HEK293 (cell line): ENCODE data around the gene BAG1.

ENCODE experiments used
- CTCF ChIA-PET: fragments of 350-600 bp; formaldehyde crosslinking; extraction: SDS; loops from one replicate; lab custom pipeline; 2021; ENCODE audit warnings: antibody characterized with exemption; lab: Yijun Ruan, JAX
- POLR2A ChIA-PET: fragments of 300-600 bp; formaldehyde crosslinking; extraction: SDS; loops from one replicate; lab custom pipeline; 2020; ENCODE audit warnings: antibody characterized with exemption, inconsistent platforms; lab: Yijun Ruan, JAX
- H3K27ac ChIP-seq: fragments of 200-500 bp; sonication (Bioruptor generic); 2 replicates; pipeline ENCODE4 v1.5.1; 2014; ENCODE audit warnings: low read depth, low read length, control low read depth, inconsistent platforms; ENCODE audit errors: extremely low read depth
- H3K36me3 ChIP-seq, 2 experiments: fragments of 200-500 bp in 1 of 2; sonication (Bioruptor generic) in 1 of 2; 1 replicate in 1 of 2; 2 replicates in 1 of 2; pipeline ENCODE4 v1.5.1; 2014 to 2017; ENCODE audit warnings: inconsistent platforms in 2 of 2, low read length in 2 of 2; ENCODE audit not compliant: control insufficient read depth in 2 of 2, insufficient read depth in 1 of 2
- H3K4me1 ChIP-seq: fragments of 200-500 bp; sonication (Bioruptor generic); 2 replicates; pipeline ENCODE4 v1.5.1; 2014; ENCODE audit warnings: mild to moderate bottlenecking, low read length, inconsistent platforms; ENCODE audit not compliant: control insufficient read depth, insufficient read depth
- H3K4me3 ChIP-seq: 2 replicates; pipeline ENCODE4 v1.5.1; 2011; ENCODE audit warnings: low read depth, mild to moderate bottlenecking, control low read depth, low read length, moderate library complexity
- H3K9me3 ChIP-seq: fragments of 200-500 bp; sonication (Bioruptor generic); 2 replicates; pipeline ENCODE4 v1.5.1; 2014; ENCODE audit warnings: low read depth, low read length, inconsistent platforms; ENCODE audit not compliant: control insufficient read depth, insufficient read depth
- GLIS2 ChIP-seq: fragments of 450-650 bp; formaldehyde crosslinking; IDR thresholded peaks from 2 replicates; pipeline ENCODE4 v1.5.1; 2016; ENCODE audit warnings: missing biosample characterization, missing genetic modification characterization
- KLF7 ChIP-seq: fragments of 450-650 bp; formaldehyde crosslinking; IDR thresholded peaks from 2 replicates; pipeline ENCODE4 v1.5.1; 2016; ENCODE audit warnings: missing biosample characterization, missing genetic modification characterization, borderline replicate concordance
- KLF9 ChIP-seq: fragments of 450-650 bp; formaldehyde crosslinking; IDR thresholded peaks from 2 replicates; pipeline ENCODE4 v1.5.1; 2016; ENCODE audit warnings: missing biosample characterization, missing genetic modification characterization, low read depth
- MEIS1 ChIP-seq: sonication (generic); formaldehyde crosslinking; IDR thresholded peaks from 2 replicates; pipeline ENCODE4 v1.8.1; 2022; ENCODE audit warnings: missing genetic modification reagents, mild to moderate bottlenecking, borderline replicate concordance
- OSR2 ChIP-seq: fragments of 450-650 bp; formaldehyde crosslinking; IDR thresholded peaks from 2 replicates; pipeline ENCODE4 v1.5.1; 2016; ENCODE audit warnings: missing biosample characterization, missing genetic modification characterization
- ZBTB17 ChIP-seq: fragments of 450-650 bp; formaldehyde crosslinking; IDR thresholded peaks from 2 replicates; pipeline ENCODE4 v1.5.1; 2016; ENCODE audit warnings: missing biosample characterization, missing genetic modification characterization
- ZFHX2 ChIP-seq: fragments of 450-650 bp; formaldehyde crosslinking; conservative IDR thresholded peaks from 2 replicates; pipeline ENCODE4 v1.5.1; 2016; ENCODE audit warnings: missing biosample characterization, missing genetic modification characterization
- ZNF112 ChIP-seq: fragments of 450-650 bp; formaldehyde crosslinking; IDR thresholded peaks from 2 replicates; pipeline ENCODE4 v1.5.0; 2017; ENCODE audit warnings: missing biosample characterization, missing genetic modification characterization
- ZNF175 ChIP-seq: fragments of 450-650 bp; formaldehyde crosslinking; IDR thresholded peaks from 2 replicates; pipeline ENCODE4 v1.5.1; 2016; ENCODE audit warnings: missing biosample characterization, missing genetic modification characterization
- ZNF211 ChIP-seq: fragments of 450-650 bp; formaldehyde crosslinking; IDR thresholded peaks from 2 replicates; pipeline ENCODE4 v1.5.1; 2016; ENCODE audit warnings: low read depth, missing biosample characterization, missing genetic modification characterization
- ZNF214 ChIP-seq: fragments of 450-650 bp; formaldehyde crosslinking; IDR thresholded peaks from 2 replicates; pipeline ENCODE4 v1.5.1; 2017; ENCODE audit warnings: missing biosample characterization, mild to moderate bottlenecking, missing genetic modification characterization, borderline replicate concordance
- ZNF248 ChIP-seq: fragments of 450-650 bp; formaldehyde crosslinking; IDR thresholded peaks from 2 replicates; pipeline ENCODE4 v1.5.1; 2017; ENCODE audit warnings: missing biosample characterization, missing genetic modification characterization
- ZNF274 ChIP-seq, 2 experiments: fragments of 200-500 bp in 1 of 2; fragments of 450-650 bp in 1 of 2; sonication (Bioruptor generic) in 1 of 2; formaldehyde crosslinking in 1 of 2; IDR thresholded peaks; 2 replicates each; pipeline versions ENCODE4 v1.5.1 to v1.6.1; 2014 to 2016; ENCODE audit warnings: borderline replicate concordance in 1 of 2, inconsistent platforms in 1 of 2, low read length in 1 of 2, missing biosample characterization in 1 of 2, missing genetic modification characterization in 1 of 2
- ZNF302 ChIP-seq: fragments of 450-650 bp; formaldehyde crosslinking; IDR thresholded peaks from 2 replicates; pipeline ENCODE4 v1.5.1; 2016; ENCODE audit warnings: missing biosample characterization, missing genetic modification characterization, low read depth
- ZNF335 ChIP-seq: fragments of 450-650 bp; formaldehyde crosslinking; conservative IDR thresholded peaks from 2 replicates; pipeline ENCODE4 v1.5.1; 2016; ENCODE audit warnings: missing biosample characterization, missing genetic modification characterization
- ZNF404 ChIP-seq: fragments of 450-650 bp; formaldehyde crosslinking; IDR thresholded peaks from 2 replicates; pipeline ENCODE4 v1.5.1; 2017; ENCODE audit warnings: missing biosample characterization, missing genetic modification characterization
- ZNF433 ChIP-seq: fragments of 450-650 bp; formaldehyde crosslinking; IDR thresholded peaks from 2 replicates; pipeline ENCODE4 v1.5.1; 2016; ENCODE audit warnings: missing biosample characterization, missing genetic modification characterization, low read depth
- ZNF530 ChIP-seq: fragments of 450-650 bp; formaldehyde crosslinking; IDR thresholded peaks from 2 replicates; pipeline ENCODE4 v1.5.1; 2016; ENCODE audit warnings: low read depth, missing biosample characterization, missing genetic modification characterization
- ZNF621 ChIP-seq: fragments of 450-650 bp; formaldehyde crosslinking; IDR thresholded peaks from 2 replicates; pipeline ENCODE4 v1.5.1; 2017; ENCODE audit warnings: missing biosample characterization, missing genetic modification characterization
- ZSCAN23 ChIP-seq: fragments of 450-650 bp; formaldehyde crosslinking; IDR thresholded peaks from 2 replicates; pipeline ENCODE4 v1.5.1; 2016; ENCODE audit warnings: missing biosample characterization, missing genetic modification characterization
- TF ChIP-seq, protein P1 (sequence below): fragments of 450-650 bp; formaldehyde crosslinking; IDR thresholded peaks from 2 replicates; pipeline ENCODE4 v1.5.1; 2016; ENCODE audit warnings: missing biosample characterization, missing genetic modification characterization
- TF ChIP-seq, protein P2 (sequence below): fragments of 450-650 bp; formaldehyde crosslinking; conservative IDR thresholded peaks from 2 replicates; pipeline ENCODE4 v1.5.1; 2016; ENCODE audit warnings: low read depth, missing biosample characterization, missing genetic modification characterization
- TF ChIP-seq, protein P3 (sequence below): fragments of 450-650 bp; IDR thresholded peaks from 2 replicates; pipeline ENCODE4 v1.5.1; 2018; ENCODE audit warnings: missing biosample characterization, mild to moderate bottlenecking, missing genetic modification characterization
- TF ChIP-seq, protein P4 (sequence below): fragments of 450-650 bp; formaldehyde crosslinking; IDR thresholded peaks from 2 replicates; pipeline ENCODE4 v1.5.1; 2016; ENCODE audit warnings: missing biosample characterization, missing genetic modification characterization

BAG1 gene

DNA sequence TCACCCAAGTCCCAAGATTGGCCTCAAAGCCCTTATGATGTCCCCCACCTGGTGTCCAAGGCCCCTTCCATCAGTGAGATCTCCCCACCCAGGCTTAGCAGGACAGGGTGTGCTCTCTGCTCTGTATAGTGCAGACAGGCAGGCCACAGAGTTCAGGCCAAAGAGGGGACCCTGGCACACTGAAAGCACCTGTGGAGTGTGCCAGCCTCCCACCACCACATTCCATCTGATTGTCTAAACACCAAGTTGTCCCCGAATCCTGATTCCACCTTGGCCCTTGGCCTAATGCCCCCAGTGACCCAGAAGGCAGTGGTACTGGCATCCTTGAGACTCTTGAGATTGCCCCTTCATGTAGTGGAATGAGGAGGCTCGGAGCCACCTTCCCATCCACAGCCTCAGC is 19.2 kb downstream of the BAG1 start:
- POLR2A ChIA-PET: no interaction called here
- H3K4me1 ChIP-seq: no peaks in the 10 kb centered on the region
- no peak overlapping the region for H3K4me3 ChIP-seq
- H3K36me3 ChIP-seq: peaks cover 0 to 23% of the 10 kb centered on the region in 2 experiments; a peak in 2 of 3 replicates
- CTCF ChIA-PET: no interaction called here
- TF ChIP-seq ZNF112 (tag by site-specific recombination): no peak
- TF ChIP-seq, protein P1, sequence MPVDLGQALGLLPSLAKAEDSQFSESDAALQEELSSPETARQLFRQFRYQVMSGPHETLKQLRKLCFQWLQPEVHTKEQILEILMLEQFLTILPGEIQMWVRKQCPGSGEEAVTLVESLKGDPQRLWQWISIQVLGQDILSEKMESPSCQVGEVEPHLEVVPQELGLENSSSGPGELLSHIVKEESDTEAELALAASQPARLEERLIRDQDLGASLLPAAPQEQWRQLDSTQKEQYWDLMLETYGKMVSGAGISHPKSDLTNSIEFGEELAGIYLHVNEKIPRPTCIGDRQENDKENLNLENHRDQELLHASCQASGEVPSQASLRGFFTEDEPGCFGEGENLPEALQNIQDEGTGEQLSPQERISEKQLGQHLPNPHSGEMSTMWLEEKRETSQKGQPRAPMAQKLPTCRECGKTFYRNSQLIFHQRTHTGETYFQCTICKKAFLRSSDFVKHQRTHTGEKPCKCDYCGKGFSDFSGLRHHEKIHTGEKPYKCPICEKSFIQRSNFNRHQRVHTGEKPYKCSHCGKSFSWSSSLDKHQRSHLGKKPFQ: no peak
- no peak for TF ChIP-seq ZNF175 (tag by site-specific recombination)
- TF ChIP-seq KLF9: no peak
- no peak for TF ChIP-seq ZNF214 (tag by site-specific recombination)
- no peak for TF ChIP-seq ZNF621 (tag by site-specific recombination)
- TF ChIP-seq ZNF274 (IDR thresholded peaks at IDR 0.05; ENCODE audit: low read length): no peak
- TF ChIP-seq ZNF274 (tag by site-specific recombination; IDR thresholded peaks at IDR 0.05; ENCODE audit: borderline replicate concordance): no peak
- no peak for TF ChIP-seq ZSCAN23 (tag by site-specific recombination)
- TF ChIP-seq ZNF530 (tag by site-specific recombination): no peak
- TF ChIP-seq ZNF302: no peak
- TF ChIP-seq ZFHX2: no peak
- no peak for TF ChIP-seq ZNF248 (tag by site-specific recombination)
- TF ChIP-seq OSR2 (tag by site-specific recombination): no peak
- TF ChIP-seq KLF7 (tag by site-specific recombination): no peak
- TF ChIP-seq, protein P2, sequence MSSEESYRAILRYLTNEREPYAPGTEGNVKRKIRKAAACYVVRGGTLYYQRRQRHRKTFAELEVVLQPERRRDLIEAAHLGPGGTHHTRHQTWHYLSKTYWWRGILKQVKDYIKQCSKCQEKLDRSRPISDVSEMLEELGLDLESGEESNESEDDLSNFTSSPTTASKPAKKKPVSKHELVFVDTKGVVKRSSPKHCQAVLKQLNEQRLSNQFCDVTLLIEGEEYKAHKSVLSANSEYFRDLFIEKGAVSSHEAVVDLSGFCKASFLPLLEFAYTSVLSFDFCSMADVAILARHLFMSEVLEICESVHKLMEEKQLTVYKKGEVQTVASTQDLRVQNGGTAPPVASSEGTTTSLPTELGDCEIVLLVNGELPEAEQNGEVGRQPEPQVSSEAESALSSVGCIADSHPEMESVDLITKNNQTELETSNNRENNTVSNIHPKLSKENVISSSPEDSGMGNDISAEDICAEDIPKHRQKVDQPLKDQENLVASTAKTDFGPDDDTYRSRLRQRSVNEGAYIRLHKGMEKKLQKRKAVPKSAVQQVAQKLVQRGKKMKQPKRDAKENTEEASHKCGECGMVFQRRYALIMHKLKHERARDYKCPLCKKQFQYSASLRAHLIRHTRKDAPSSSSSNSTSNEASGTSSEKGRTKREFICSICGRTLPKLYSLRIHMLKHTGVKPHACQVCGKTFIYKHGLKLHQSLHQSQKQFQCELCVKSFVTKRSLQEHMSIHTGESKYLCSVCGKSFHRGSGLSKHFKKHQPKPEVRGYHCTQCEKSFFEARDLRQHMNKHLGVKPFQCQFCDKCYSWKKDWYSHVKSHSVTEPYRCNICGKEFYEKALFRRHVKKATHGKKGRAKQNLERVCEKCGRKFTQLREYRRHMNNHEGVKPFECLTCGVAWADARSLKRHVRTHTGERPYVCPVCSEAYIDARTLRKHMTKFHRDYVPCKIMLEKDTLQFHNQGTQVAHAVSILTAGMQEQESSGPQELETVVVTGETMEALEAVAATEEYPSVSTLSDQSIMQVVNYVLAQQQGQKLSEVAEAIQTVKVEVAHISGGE (tag by site-specific recombination): no peak
- TF ChIP-seq, protein P3, sequence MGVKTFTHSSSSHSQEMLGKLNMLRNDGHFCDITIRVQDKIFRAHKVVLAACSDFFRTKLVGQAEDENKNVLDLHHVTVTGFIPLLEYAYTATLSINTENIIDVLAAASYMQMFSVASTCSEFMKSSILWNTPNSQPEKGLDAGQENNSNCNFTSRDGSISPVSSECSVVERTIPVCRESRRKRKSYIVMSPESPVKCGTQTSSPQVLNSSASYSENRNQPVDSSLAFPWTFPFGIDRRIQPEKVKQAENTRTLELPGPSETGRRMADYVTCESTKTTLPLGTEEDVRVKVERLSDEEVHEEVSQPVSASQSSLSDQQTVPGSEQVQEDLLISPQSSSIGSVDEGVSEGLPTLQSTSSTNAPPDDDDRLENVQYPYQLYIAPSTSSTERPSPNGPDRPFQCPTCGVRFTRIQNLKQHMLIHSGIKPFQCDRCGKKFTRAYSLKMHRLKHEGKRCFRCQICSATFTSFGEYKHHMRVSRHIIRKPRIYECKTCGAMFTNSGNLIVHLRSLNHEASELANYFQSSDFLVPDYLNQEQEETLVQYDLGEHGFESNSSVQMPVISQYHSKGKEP (tag by site-specific recombination): no peak
- TF ChIP-seq ZNF433 (tag by site-specific recombination): no peak
- TF ChIP-seq GLIS2 (tag by site-specific recombination): no peak
- no peak for TF ChIP-seq MEIS1 (CRISPR knock-in tag)
- TF ChIP-seq, all 188 proteins: peak for 0
- Histone ChIP-seq H3K27ac (no peak overlapping the region), H3K9me3 (no peaks in the 10 kb centered on the region)

GRCh38 chr9:33244137-33244784 is 20.2 kb downstream of the BAG1 start:
- TF ChIP-seq, protein P4, sequence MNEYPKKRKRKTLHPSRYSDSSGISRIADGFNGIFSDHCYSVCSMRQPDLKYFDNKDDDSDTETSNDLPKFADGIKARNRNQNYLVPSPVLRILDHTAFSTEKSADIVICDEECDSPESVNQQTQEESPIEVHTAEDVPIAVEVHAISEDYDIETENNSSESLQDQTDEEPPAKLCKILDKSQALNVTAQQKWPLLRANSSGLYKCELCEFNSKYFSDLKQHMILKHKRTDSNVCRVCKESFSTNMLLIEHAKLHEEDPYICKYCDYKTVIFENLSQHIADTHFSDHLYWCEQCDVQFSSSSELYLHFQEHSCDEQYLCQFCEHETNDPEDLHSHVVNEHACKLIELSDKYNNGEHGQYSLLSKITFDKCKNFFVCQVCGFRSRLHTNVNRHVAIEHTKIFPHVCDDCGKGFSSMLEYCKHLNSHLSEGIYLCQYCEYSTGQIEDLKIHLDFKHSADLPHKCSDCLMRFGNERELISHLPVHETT: no peak
- TF ChIP-seq ZNF211 (tag by site-specific recombination) (no peak), ZBTB17 (no peak), KLF7 (tag by site-specific recombination) (no peak), ZNF404 (tag by site-specific recombination) (no peak), KLF9 (no peak), ZNF335 (no peak)
- TF ChIP-seq, all 188 proteins: peak for 0
- H3K36me3 ChIP-seq: peaks cover 0 to 12% of the 10 kb centered on the region in 2 experiments; a peak in 2 of 3 replicates
- ChIA-PET CTCF (interaction anchor here (1.1 to 1.2 kb wide), 2 partner anchors 18 to 164 kb away, joined by 3 to 5 read pairs; no protein-coding TSS in a partner anchor), POLR2A (no interaction called here)
- H3K9me3 ChIP-seq: no peaks in the 10 kb centered on the region
- H3K27ac ChIP-seq: no peak overlapping the region
- H3K4me3 ChIP-seq: no peak overlapping the region
- peaks cover 5% of the 10 kb centered on the region for H3K4me1 ChIP-seq
